Transverse colon (tissue), 4 donors: Measurements from ENCODE around the gene PLCB1.

Source experiments
- CTCF ChIP-seq, 5 experiments: fragments of 200-600 bp in 3 of 5; fragments of 450-650 bp in 2 of 5; sonication (generic) in 3 of 5; IDR thresholded peaks; 1 replicate in 2 of 5; 2 replicates in 3 of 5; pipeline ENCODE4 v1.5.1; 2016 to 2017; ENCODE audit warnings: antibody characterized with exemption in 5 of 5, inconsistent platforms in 3 of 5, mild to moderate bottlenecking in 2 of 5, moderate library complexity in 1 of 5
- EP300 ChIP-seq: sonication (generic); formaldehyde crosslinking; IDR thresholded peaks from one replicate; pipeline ENCODE4 v1.6.1; 2017; ENCODE audit warnings: antibody characterized with exemption, low read depth
- POLR2A ChIP-seq: fragments of 450-650 bp; IDR thresholded peaks from one replicate; pipeline ENCODE4 v1.6.1; 2016; ENCODE audit warnings: antibody characterized with exemption, mild to moderate bottlenecking, moderate library complexity
- POLR2AphosphoS5 ChIP-seq, 3 donors: sonication (generic); formaldehyde crosslinking; IDR thresholded peaks; one replicate each; pipeline ENCODE4 v1.6.1; 2016; ENCODE audit warnings: antibody characterized with exemption in 3 of 3

GRCh38 chr20:8581446-8582183, 449.5 kb downstream of the PLCB1 start:
- TF ChIP-seq CTCF (IDR thresholded peaks at IDR 0.05) (no peak), POLR2AphosphoS5 (IDR thresholded peaks at IDR 0.05) (no peak), EP300 (no peak), POLR2A (no peak)
